Skeletal muscle tissue (tissue), 4 donors: Measurements from ENCODE around the gene FOS. TPM values are rescaled to one million over a fixed set of nuclear protein-coding genes. Genes with fewer than 3 reads are reported as not detected.
"Not testable (repeated sequence)": the region's sequence is repeated elsewhere in the genome, so short reads cannot be mapped to it uniquely, and the experiment has no call there.

Experiments used
- H3K27ac ChIP-seq: one replicate; pipeline ENCODE4 v1.7.0; 2013; ENCODE audit warnings: mild to moderate bottlenecking, low read depth, low read length, inconsistent platforms
- H3K27me3 ChIP-seq, 3 donors: one replicate each; pipeline ENCODE4 v1.7.0; 2013; ENCODE audit warnings: low read length in 3 of 3; ENCODE audit not compliant: control insufficient read depth in 3 of 3, insufficient read depth in 3 of 3
- H3K36me3 ChIP-seq, 3 donors: one replicate each; pipeline ENCODE4 v1.7.0; 2013; ENCODE audit warnings: low read length in 3 of 3; ENCODE audit not compliant: control insufficient read depth in 3 of 3, insufficient read depth in 3 of 3
- H3K4me1 ChIP-seq, 3 donors: one replicate each; pipeline ENCODE4 v1.7.0; 2013; ENCODE audit warnings: low read length in 3 of 3, mild to moderate bottlenecking in 3 of 3; ENCODE audit not compliant: control insufficient read depth in 3 of 3, insufficient read depth in 3 of 3
- H3K4me3 ChIP-seq, 3 donors: one replicate each; pipeline ENCODE4 v1.7.0; 2013; ENCODE audit warnings: low read length in 3 of 3
- H3K9ac ChIP-seq, 3 donors: one replicate each; pipeline ENCODE4 v1.7.0; 2013; ENCODE audit warnings: low read length in 3 of 3, mild to moderate bottlenecking in 3 of 3, moderate library complexity in 2 of 3, low read depth in 1 of 3
- H3K9me3 ChIP-seq, 3 donors: one replicate each; pipeline ENCODE4 v1.7.0; 2013; ENCODE audit warnings: low read length in 3 of 3; ENCODE audit not compliant: control insufficient read depth in 3 of 3
- total RNA-seq: library from RNA; depleted of rRNA; stranded (reverse); fragments of >200 nt; gene quantifications from one replicate; pipeline ENCODE4 v1.2.3, GENCODE V29; 2014
- donor health status: Osteomylitis.

The FOS gene
- 134 TPM for total RNA-seq

GRCh38 chr14:75278422-75279152 is at the start of gene FOS:
Gene FOS (plus strand): TSS chr14:75278828. CDS start chr14:75278983, 155 bp downstream.
- peaks cover 18 to 25% (median 22%) of the 10 kb centered on the region in 3 donors for H3K36me3 ChIP-seq
- H3K27ac ChIP-seq, result peak within 1 kb of the TSS; percentile 100
- H3K27me3 ChIP-seq, result no peaks in the 10 kb centered on the region
- peak within 1 kb of the TSS; percentile 97 to 98 (median 98) for H3K9ac ChIP-seq
- no peaks in the 10 kb centered on the region for H3K9me3 ChIP-seq
- H3K4me3 ChIP-seq, result peak within 1 kb of the TSS; percentile 85 to 99 (median 95)
- H3K4me1 ChIP-seq, result peaks cover 33 to 57% (median 45%) of the 10 kb centered on the region in 3 donors

GRCh38 chr14:75229661-75230139 is 48.9 kb upstream of the FOS start:
- peak overlapping the region; percentile 5 for H3K27ac ChIP-seq
- no peaks in the 10 kb centered on the region for H3K27me3 ChIP-seq
- H3K9ac ChIP-seq, result no peak overlapping the region
- H3K9me3 ChIP-seq, result no peaks in the 10 kb centered on the region
- no peak overlapping the region for H3K4me3 ChIP-seq
- no peaks in the 10 kb centered on the region for H3K36me3 ChIP-seq
- peaks cover 11 to 20% (median 12%) of the 10 kb centered on the region in 3 donors for H3K4me1 ChIP-seq

- Histone ChIP-seq H3K4me3 (no peak overlapping the region), H3K9ac (no peak overlapping the region), H3K4me1 (peaks cover 11 to 20% (median 12%) of the 10 kb centered on the region in 3 donors), H3K27ac (peak overlapping the region; percentile 5), H3K27me3 (no peaks in the 10 kb centered on the region), H3K36me3 (no peaks in the 10 kb centered on the region), H3K9me3 (no peaks in the 10 kb centered on the region)
Measured at GRCh38 chr14:75230140-75230792, 48.4 kb upstream of the FOS start.

GRCh38 chr14:75231320-75231719 is 47.3 kb upstream of the FOS start:
- no peaks in the 10 kb centered on the region for H3K27me3 ChIP-seq
- no peak overlapping the region for H3K9ac ChIP-seq
- peaks cover 11 to 24% (median 12%) of the 10 kb centered on the region in 3 donors for H3K4me1 ChIP-seq
- no peaks in the 10 kb centered on the region for H3K9me3 ChIP-seq
- no peak overlapping the region for H3K27ac ChIP-seq
- H3K36me3 ChIP-seq, result no peaks in the 10 kb centered on the region
- H3K4me3 ChIP-seq, result no peak overlapping the region

- Histone ChIP-seq H3K27ac (no peak overlapping the region), H3K4me1 (peaks cover 20 to 32% (median 21%) of the 10 kb centered on the region in 3 donors)
Measured at GRCh38 chr14:75232191-75232590, 46.4 kb upstream of the FOS start.

GRCh38 chr14:75232597-75232996 is 46.0 kb upstream of the FOS start:
- peaks cover 23 to 36% (median 23%) of the 10 kb centered on the region in 3 donors for H3K4me1 ChIP-seq
- H3K4me3 ChIP-seq, result no peak overlapping the region
- H3K9me3 ChIP-seq, result no peaks in the 10 kb centered on the region
- H3K9ac ChIP-seq, result no peak overlapping the region
- H3K27ac ChIP-seq, result no peak overlapping the region
- no peaks in the 10 kb centered on the region for H3K36me3 ChIP-seq
- H3K27me3 ChIP-seq, result no peaks in the 10 kb centered on the region

More at GRCh38 chr14:75232191-75232590, 46.4 kb upstream of the FOS start:
- Histone ChIP-seq H3K9ac (no peak overlapping the region), H3K4me3 (no peak overlapping the region), H3K9me3 (no peaks in the 10 kb centered on the region), H3K36me3 (no peaks in the 10 kb centered on the region), H3K27me3 (no peaks in the 10 kb centered on the region)

- Histone ChIP-seq H3K4me1 (peaks cover 41 to 53% (median 42%) of the 10 kb centered on the region in 3 donors), H3K27ac (no peak overlapping the region), H3K9me3 (no peaks in the 10 kb centered on the region), H3K27me3 (no peaks in the 10 kb centered on the region), H3K36me3 (no peaks in the 10 kb centered on the region), H3K9ac (no peak overlapping the region), H3K4me3 (no peak overlapping the region)
Measured at GRCh38 chr14:75234173-75235115, 44.2 kb upstream of the FOS start.

- H3K4me3 ChIP-seq, H3K27ac ChIP-seq, H3K9me3 ChIP-seq, H3K9ac ChIP-seq, H3K27me3 ChIP-seq, H3K36me3 ChIP-seq: not testable (repeated sequence)
- peaks cover 41 to 53% (median 44%) of the 10 kb centered on the region in 3 donors for H3K4me1 ChIP-seq
Measured at GRCh38 chr14:75235198-75235597, 43.4 kb upstream of the FOS start.

- Histone ChIP-seq H3K9me3 (no peaks in the 10 kb centered on the region), H3K27ac (peak overlapping the region; percentile 98), H3K4me3 (no peak overlapping the region), H3K9ac (peak overlapping the region in 2 of 3 donors; percentile 77 to 82), H3K36me3 (no peaks in the 10 kb centered on the region), H3K27me3 (no peaks in the 10 kb centered on the region), H3K4me1 (peaks cover 40 to 50% (median 43%) of the 10 kb centered on the region in 3 donors)
Measured at GRCh38 chr14:75236467-75236866, 42.2 kb upstream of the FOS start.
